Caco-2 (cell line): ENCODE data around the gene MAP3K7CL. TPM values are rescaled to one million over a fixed set of nuclear protein-coding genes. Genes with fewer than 3 reads are reported as not detected.

ENCODE experiments used
- BruUV-seq: library from RNA; stranded (reverse); fragments of 400-500 nt; replicated peaks from 2 replicates; lab custom pipeline; 2021; lab: Mats Ljungman, UMichigan
- CTCF ChIA-PET: fragments of 300-600 bp; sonication (Branson Sonifier 250); formaldehyde crosslinking; loops from one replicate; lab custom pipeline; 2022; ENCODE audit warnings: antibody characterized with exemption; lab: Charles Lee
- POLR2A ChIA-PET: fragments of 300-600 bp; sonication (Branson Sonifier 250); formaldehyde crosslinking; loops from one replicate; lab custom pipeline; 2022; ENCODE audit warnings: antibody characterized with exemption; lab: Charles Lee
- DNase-seq, 2 experiments: peaks; one replicate each; pipeline versions ENCODE4 v3.0.0 to v3.0.0-alpha.2; 2020 to 2022
- H3K27me3 ChIP-seq: replicated peaks from 2 replicates; pipeline ENCODE4 v1.6.0; 2011; ENCODE audit warnings: low read length; ENCODE audit not compliant: control insufficient read depth, insufficient read depth
- H3K36me3 ChIP-seq: 2 replicates; pipeline ENCODE4 v1.5.1; 2011; ENCODE audit warnings: low read length; ENCODE audit not compliant: control insufficient read depth, insufficient read depth
- H3K4me1 ChIP-seq: fragments of 250-450 bp; sonication (Bioruptor Pico); 2 replicates; pipeline ENCODE4 v1.5.1; 2020; ENCODE audit warnings: mild to moderate bottlenecking
- H3K4me3 ChIP-seq: 2 replicates; pipeline ENCODE4 v1.5.1; 2011; ENCODE audit warnings: low read depth, mild to moderate bottlenecking, control low read depth, low read length
- H3K9me3 ChIP-seq: fragments of 250-450 bp; sonication (Bioruptor Pico); 2 replicates; pipeline ENCODE4 v1.5.1; 2020; ENCODE audit warnings: mild to moderate bottlenecking, moderate library complexity
- H3K27ac Mint-ChIP-seq: one replicate; pipeline ENCODE4 v1.8.0; 2022; ENCODE audit warnings: mixed read lengths; ENCODE audit not compliant: unreplicated experiment
- H3K27me3 Mint-ChIP-seq: one replicate; pipeline ENCODE4 v1.8.0; 2022; ENCODE audit warnings: mixed read lengths; ENCODE audit not compliant: insufficient read depth, unreplicated experiment
- H3K36me3 Mint-ChIP-seq: one replicate; pipeline ENCODE4 v1.8.0; 2022; ENCODE audit warnings: mild to moderate bottlenecking, mixed read lengths; ENCODE audit not compliant: insufficient read depth, unreplicated experiment
- H3K4me1 Mint-ChIP-seq: one replicate; pipeline ENCODE4 v1.8.0; 2022; ENCODE audit warnings: low read depth, mixed read lengths; ENCODE audit not compliant: unreplicated experiment
- H3K4me3 Mint-ChIP-seq: one replicate; pipeline ENCODE4 v1.8.0; 2022; ENCODE audit warnings: mild to moderate bottlenecking, moderate library complexity, mixed read lengths; ENCODE audit not compliant: unreplicated experiment
- H3K9me3 Mint-ChIP-seq: one replicate; pipeline ENCODE4 v1.8.0; 2022; ENCODE audit warnings: mixed read lengths; ENCODE audit not compliant: unreplicated experiment
- CTCF ChIP-seq, 2 experiments: fragments of 200-600 bp in 1 of 2; IDR thresholded peaks; 1 replicate in 1 of 2; 2 replicates in 1 of 2; pipeline versions ENCODE4 v1.5.1 to v1.8.0; 2011 to 2022; ENCODE audit warnings: antibody characterized with exemption in 1 of 2, control low read depth in 1 of 2, inconsistent platforms in 1 of 2, low read depth in 1 of 2, low read length in 1 of 2, mild to moderate bottlenecking in 1 of 2, moderate library complexity in 1 of 2; ENCODE audit not compliant: insufficient read depth in 1 of 2, severe bottlenecking in 1 of 2, unreplicated experiment in 1 of 2
- intact Hi-C: fragments of 100-400 bp; cut with micrococcal nuclease; formaldehyde crosslinking; loops from one replicate; pipeline ENCODE4 v1.10.0; 2022; ENCODE audit not compliant: unreplicated experiment
- total RNA-seq: library from RNA; stranded (reverse); gene quantifications from 2 replicates; pipeline ENCODE4 v1.2.3, GENCODE V29; 2022

MAP3K7CL gene
- total RNA-seq, 1 experiment from 2014 or later: 8.2 TPM

GRCh38 chr21:29179503-29179902, 49.1 kb downstream of the MAP3K7CL start:
- Histone ChIP-seq H3K36me3 (no peaks in the 10 kb centered on the region), H3K4me1 (peaks cover 50% of the 10 kb centered on the region), H3K27me3 (no peaks in the 10 kb centered on the region), H3K9me3 (no peaks in the 10 kb centered on the region), H3K4me3 (no peak overlapping the region)
- Mint-ChIP-seq H3K4me3 (no peak overlapping the region), H3K4me1 (peaks cover 34% of the 10 kb centered on the region), H3K36me3 (no peaks in the 10 kb centered on the region), H3K27ac (no peak overlapping the region), H3K9me3 (no peaks in the 10 kb centered on the region), H3K27me3 (no peaks in the 10 kb centered on the region)
- intact Hi-C loops: no loop called here
- POLR2A ChIA-PET: no interaction called here
- BruUV-seq: no TSS peak
- no peak for TF ChIP-seq CTCF (IDR thresholded peaks at IDR 0.05; ENCODE audit: insufficient read depth in 1 of 2, low read depth in 1 of 2, low read length in 1 of 2, severe bottlenecking in 1 of 2, unreplicated experiment in 1 of 2)
- CTCF ChIA-PET: no interaction called here
- no peak for DNase-seq

- no peaks in the 10 kb centered on the region for H3K27me3 ChIP-seq
- Mint-ChIP-seq H3K4me3 (peak overlapping the region; percentile 71), H3K9me3 (no peaks in the 10 kb centered on the region), H3K27ac (peak overlapping the region; percentile 49), H3K36me3 (no peaks in the 10 kb centered on the region), H3K27me3 (no peaks in the 10 kb centered on the region), H3K4me1 (peaks cover 25% of the 10 kb centered on the region)
- ChIA-PET CTCF (interaction anchor here (1.4 kb wide), 1 partner anchor 116 kb away, joined by 8 read pairs; the partner anchor contains the start of gene BACH1), POLR2A (no interaction called here)
- H3K4me1 ChIP-seq: peaks cover 36% of the 10 kb centered on the region
- no peak for DNase-seq
- TF ChIP-seq CTCF (IDR thresholded peaks at IDR 0.05; ENCODE audit: insufficient read depth in 1 of 2, low read depth in 1 of 2, low read length in 1 of 2, severe bottlenecking in 1 of 2, unreplicated experiment in 1 of 2): no peak
- intact Hi-C loops: no loop called here
- H3K9me3 ChIP-seq: no peaks in the 10 kb centered on the region
- BruUV-seq: TSS peak; percentile 21
- 0 out of 2 replicates have a peak overlapping the region, but pooled peaks have one; percentile 4 for H3K4me3 ChIP-seq
- no peaks in the 10 kb centered on the region for H3K36me3 ChIP-seq
Observed at GRCh38 chr21:29181799-29182470, 51.5 kb downstream of the MAP3K7CL start.

GRCh38 chr21:29182691-29183092, 52.2 kb downstream of the MAP3K7CL start:
- ChIA-PET POLR2A (no interaction called here), CTCF (no interaction called here)
- DNase-seq: no peak
- no peaks in the 10 kb centered on the region for H3K27me3 Mint-ChIP-seq
- peak overlapping the region; percentile 49 for H3K27ac Mint-ChIP-seq
- no peaks in the 10 kb centered on the region for H3K36me3 ChIP-seq
- H3K27me3 ChIP-seq: no peaks in the 10 kb centered on the region
- H3K4me1 ChIP-seq: peaks cover 29% of the 10 kb centered on the region
- no peaks in the 10 kb centered on the region for H3K9me3 Mint-ChIP-seq
- H3K4me3 Mint-ChIP-seq: peak overlapping the region; percentile 71
- no peaks in the 10 kb centered on the region for H3K36me3 Mint-ChIP-seq
- H3K4me3 ChIP-seq: no peak overlapping the region
- H3K4me1 Mint-ChIP-seq: peaks cover 25% of the 10 kb centered on the region
- TF ChIP-seq CTCF (IDR thresholded peaks at IDR 0.05; ENCODE audit: insufficient read depth in 1 of 2, low read depth in 1 of 2, low read length in 1 of 2, severe bottlenecking in 1 of 2, unreplicated experiment in 1 of 2): no peak
- no peaks in the 10 kb centered on the region for H3K9me3 ChIP-seq
- intact Hi-C loops: no loop called here
- no TSS peak for BruUV-seq
